DOHH2 (cell line): ENCODE data around the gene APLP1.

Experiments
- CTCF ChIP-seq: fragments of 200-600 bp; sonication (generic); IDR thresholded peaks from one replicate; pipeline ENCODE4 v1.5.1; 2014; ENCODE audit warnings: antibody characterized with exemption, mild to moderate bottlenecking, low read depth, low read length; ENCODE audit not compliant: poor library complexity, severe bottlenecking
- EZH2phosphoT487 ChIP-seq: fragments of 200-600 bp; sonication (generic); IDR thresholded peaks from 2 replicates; pipeline ENCODE4 v1.6.1; 2017; ENCODE audit warnings: borderline replicate concordance, mild to moderate bottlenecking, antibody characterized with exemption, low read length, moderate library complexity, mixed read lengths

GRCh38 chr19:35888398-35888797 lies 20.0 kb downstream of the APLP1 start:
- TF ChIP-seq CTCF = no peak
- no peak for TF ChIP-seq EZH2phosphoT487
